OCI-LY1 (cell line): ENCODE data around the gene RMND5A.

Experiments used
- H2AFZ ChIP-seq: fragments of 200-600 bp; sonication (generic), shearing (Covaris generic); 2 replicates; pipeline ENCODE4 v1.6.0; 2014; ENCODE audit warnings: antibody characterized with exemption, mild to moderate bottlenecking, low read length
- H3F3A ChIP-seq: fragments of 200-600 bp; sonication (generic), shearing (Covaris generic); 2 replicates; pipeline ENCODE4 v1.6.0; 2014; ENCODE audit warnings: mild to moderate bottlenecking, antibody characterized with exemption, low read length, moderate library complexity; ENCODE audit not compliant: insufficient read depth
- H3K27ac ChIP-seq: fragments of 200-600 bp; sonication (generic); 2 replicates; pipeline ENCODE4 v1.5.1; 2014; ENCODE audit warnings: low read length, mixed run types, mild to moderate bottlenecking, low read depth; ENCODE audit not compliant: poor library complexity, severe bottlenecking
- H3K27me3 ChIP-seq: fragments of 200-600 bp; sonication (generic); 2 replicates; pipeline ENCODE4 v1.6.0; 2014; ENCODE audit warnings: antibody characterized with exemption, mild to moderate bottlenecking, low read length, moderate library complexity; ENCODE audit not compliant: insufficient read depth
- H3K36me3 ChIP-seq: fragments of 200-600 bp; sonication (generic); 2 replicates; pipeline ENCODE4 v1.6.1; 2014; ENCODE audit warnings: mild to moderate bottlenecking, antibody characterized with exemption, low read length, moderate library complexity, mixed read lengths; ENCODE audit not compliant: insufficient read depth
- H3K4me1 ChIP-seq: fragments of 200-600 bp; sonication (generic); 2 replicates; pipeline ENCODE4 v1.5.1; 2014; ENCODE audit warnings: mild to moderate bottlenecking, low read length, moderate library complexity; ENCODE audit not compliant: insufficient read depth, severe bottlenecking
- H3K4me2 ChIP-seq: fragments of 200-600 bp; sonication (generic), shearing (Covaris generic); 2 replicates; pipeline ENCODE4 v1.6.1; 2014; ENCODE audit warnings: low read length
- H3K4me3 ChIP-seq: fragments of 200-600 bp; sonication (generic); 2 replicates; pipeline ENCODE4 v1.5.1; 2014; ENCODE audit warnings: low read length, low read depth, mild to moderate bottlenecking, mixed read lengths; ENCODE audit not compliant: poor library complexity, severe bottlenecking
- H3K79me2 ChIP-seq: fragments of 200-600 bp; shearing (Covaris generic); 2 replicates; pipeline ENCODE4 v1.6.1; 2016; ENCODE audit warnings: mixed run types, low read length, mixed read lengths; ENCODE audit not compliant: insufficient read depth
- H3K9ac ChIP-seq: fragments of 200-600 bp; sonication (generic), shearing (Covaris generic); 2 replicates; pipeline ENCODE4 v1.6.1; 2014; ENCODE audit warnings: mild to moderate bottlenecking, low read length, mixed read lengths
- H3K9me2 ChIP-seq: fragments of 200-600 bp; sonication (generic), shearing (Covaris generic); 2 replicates; pipeline ENCODE4 v1.6.1; 2014; ENCODE audit warnings: low read depth, mild to moderate bottlenecking, low read length, mixed read lengths
- H3K9me3 ChIP-seq: fragments of 200-600 bp; shearing (Covaris generic); 2 replicates; pipeline ENCODE4 v1.6.1; 2014; ENCODE audit warnings: low read length, mixed read lengths
- H4K20me1 ChIP-seq: fragments of 200-600 bp; sonication (generic), shearing (Covaris generic); 2 replicates; pipeline ENCODE4 v1.6.0; 2016; ENCODE audit warnings: mild to moderate bottlenecking, low read length; ENCODE audit not compliant: insufficient read depth
- EZH2 ChIP-seq: fragments of 200-600 bp; sonication (generic), shearing (Covaris generic); IDR thresholded peaks from 2 replicates; pipeline ENCODE4 v1.8.0; 2017; ENCODE audit warnings: borderline replicate concordance, mixed run types, mild to moderate bottlenecking, antibody characterized with exemption, low read length, moderate library complexity, mixed read lengths
- TF ChIP-seq, protein P1 (sequence below): fragments of 200-600 bp; sonication (generic), shearing (Covaris generic); IDR thresholded peaks from 2 replicates; pipeline ENCODE4 v1.5.1; 2017; ENCODE audit warnings: mild to moderate bottlenecking, antibody characterized with exemption, low read length, moderate library complexity, mixed read lengths

Gene RMND5A

DNA sequence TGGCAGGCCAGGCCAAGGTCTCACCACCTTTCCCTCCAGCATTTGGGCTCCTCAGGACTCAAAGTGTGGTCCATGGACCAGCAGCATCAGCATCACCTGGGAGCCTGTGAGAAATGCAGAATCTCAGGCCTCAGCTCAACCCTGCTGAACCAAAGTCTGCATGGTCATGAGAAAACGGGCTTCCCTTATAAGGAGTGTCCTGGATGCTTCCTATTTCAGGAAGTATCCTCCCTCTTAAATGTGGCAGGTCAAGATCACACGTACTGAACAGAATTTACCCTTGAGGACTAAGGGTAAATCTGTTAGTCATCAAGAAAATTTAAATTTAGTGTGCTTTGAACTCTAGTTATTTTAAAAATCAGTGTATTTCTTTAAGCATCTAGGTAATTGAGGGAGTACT, 58.9 kb downstream of the RMND5A start:
- Histone ChIP-seq H3K9me2 (no peaks in the 10 kb centered on the region), H2AFZ (no peak overlapping the region), H3K27me3 (no peaks in the 10 kb centered on the region), H3K79me2 (no peaks in the 10 kb centered on the region), H3F3A (no peaks in the 10 kb centered on the region), H3K4me1 (no peaks in the 10 kb centered on the region), H4K20me1 (no peaks in the 10 kb centered on the region), H3K27ac (no peak overlapping the region), H3K4me3 (no peak overlapping the region), H3K9me3 (no peaks in the 10 kb centered on the region), H3K36me3 (peaks cover 18% of the 10 kb centered on the region; the same call in 1 of the 2 replicates), H3K9ac (no peak overlapping the region), H3K4me2 (no peak overlapping the region)
- TF ChIP-seq EZH2: no peak
- TF ChIP-seq, protein P1, sequence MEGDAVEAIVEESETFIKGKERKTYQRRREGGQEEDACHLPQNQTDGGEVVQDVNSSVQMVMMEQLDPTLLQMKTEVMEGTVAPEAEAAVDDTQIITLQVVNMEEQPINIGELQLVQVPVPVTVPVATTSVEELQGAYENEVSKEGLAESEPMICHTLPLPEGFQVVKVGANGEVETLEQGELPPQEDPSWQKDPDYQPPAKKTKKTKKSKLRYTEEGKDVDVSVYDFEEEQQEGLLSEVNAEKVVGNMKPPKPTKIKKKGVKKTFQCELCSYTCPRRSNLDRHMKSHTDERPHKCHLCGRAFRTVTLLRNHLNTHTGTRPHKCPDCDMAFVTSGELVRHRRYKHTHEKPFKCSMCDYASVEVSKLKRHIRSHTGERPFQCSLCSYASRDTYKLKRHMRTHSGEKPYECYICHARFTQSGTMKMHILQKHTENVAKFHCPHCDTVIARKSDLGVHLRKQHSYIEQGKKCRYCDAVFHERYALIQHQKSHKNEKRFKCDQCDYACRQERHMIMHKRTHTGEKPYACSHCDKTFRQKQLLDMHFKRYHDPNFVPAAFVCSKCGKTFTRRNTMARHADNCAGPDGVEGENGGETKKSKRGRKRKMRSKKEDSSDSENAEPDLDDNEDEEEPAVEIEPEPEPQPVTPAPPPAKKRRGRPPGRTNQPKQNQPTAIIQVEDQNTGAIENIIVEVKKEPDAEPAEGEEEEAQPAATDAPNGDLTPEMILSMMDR: no peak

DNA sequence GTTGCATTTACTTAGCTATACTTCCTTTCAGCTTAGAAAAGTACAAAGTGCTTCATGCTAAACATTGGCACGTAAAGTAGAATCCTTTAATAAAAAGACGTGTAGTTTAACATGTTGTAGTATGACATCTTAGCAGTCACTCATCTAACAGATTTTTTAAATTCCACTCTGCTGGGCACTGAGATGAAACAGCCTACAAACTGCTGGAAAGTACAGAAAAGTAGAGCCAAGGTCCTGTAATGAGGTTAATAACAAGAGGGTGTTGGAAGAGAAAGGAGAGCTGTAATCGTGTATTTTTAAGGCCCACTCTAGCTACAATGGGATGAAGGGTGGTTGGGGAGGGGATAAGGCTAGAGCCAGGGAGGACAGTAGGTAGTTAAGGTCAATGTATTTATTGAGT, 59.9 kb downstream of the RMND5A start:
- Histone ChIP-seq H4K20me1 (no peaks in the 10 kb centered on the region), H3K9ac (no peak overlapping the region), H3K79me2 (no peaks in the 10 kb centered on the region), H3K9me3 (no peaks in the 10 kb centered on the region), H3K4me3 (no peak overlapping the region), H3K36me3 (peaks cover 8% of the 10 kb centered on the region; the same call in 1 of the 2 replicates), H3F3A (no peaks in the 10 kb centered on the region), H3K9me2 (no peaks in the 10 kb centered on the region), H3K27ac (no peak overlapping the region), H3K27me3 (no peaks in the 10 kb centered on the region), H3K4me1 (no peaks in the 10 kb centered on the region), H3K4me2 (no peak overlapping the region), H2AFZ (no peak overlapping the region)
- TF ChIP-seq, protein P1: no peak
- no peak for TF ChIP-seq EZH2

DNA sequence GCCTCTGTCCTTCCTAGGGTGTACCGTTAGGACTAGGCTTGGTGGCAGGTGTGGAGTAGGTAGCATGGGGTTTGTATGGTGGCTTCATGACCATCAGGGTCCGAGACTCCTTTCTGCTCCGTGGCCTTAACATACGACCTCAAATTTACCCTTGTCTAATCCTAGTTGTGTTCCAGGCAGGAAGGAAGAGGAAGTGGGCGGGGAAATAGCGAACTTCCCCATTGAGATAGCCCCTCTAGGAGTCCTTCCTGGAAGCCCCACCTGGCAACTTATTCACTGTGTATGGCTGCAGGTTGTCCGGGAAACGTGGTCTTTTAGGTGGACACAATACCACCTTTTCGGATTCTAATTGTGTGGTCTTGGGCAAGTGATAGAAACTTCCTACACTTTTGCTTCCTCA, 61.3 kb downstream of the RMND5A start:
- TF ChIP-seq, protein P1: no peak
- TF ChIP-seq EZH2: no peak
- H3K79me2 ChIP-seq: no peaks in the 10 kb centered on the region
- H3K4me1 ChIP-seq: no peaks in the 10 kb centered on the region
- H3K9me2 ChIP-seq: no peaks in the 10 kb centered on the region
- no peaks in the 10 kb centered on the region for H3F3A ChIP-seq
- H3K4me2 ChIP-seq: no peak overlapping the region
- no peak overlapping the region for H3K9ac ChIP-seq
- no peak overlapping the region for H3K4me3 ChIP-seq
- H2AFZ ChIP-seq: no peak overlapping the region
- no peaks in the 10 kb centered on the region for H3K27me3 ChIP-seq
- H4K20me1 ChIP-seq: no peaks in the 10 kb centered on the region
- no peak overlapping the region for H3K27ac ChIP-seq
- no peaks in the 10 kb centered on the region for H3K9me3 ChIP-seq
- H3K36me3 ChIP-seq: no peaks in the 10 kb centered on the region
